Gastrocnemius medialis (tissue), 4 donors: Measurements from ENCODE around the gene NFATC3.

Experiments used
- CTCF ChIP-seq, 5 experiments: fragments of 450-650 bp in 3 of 5; fragments of 200-600 bp in 2 of 5; sonication (generic) in 2 of 5; IDR thresholded peaks in 4 of 5; conservative IDR thresholded peaks in 1 of 5; 1 replicate in 4 of 5; 2 replicates in 1 of 5; pipeline ENCODE4 v1.5.1; 2016 to 2019; ENCODE audit warnings: antibody characterized with exemption in 5 of 5, mild to moderate bottlenecking in 3 of 5, moderate library complexity in 3 of 5
- POLR2A ChIP-seq, 2 donors: fragments of 450-650 bp; IDR thresholded peaks; one replicate each; pipeline ENCODE4 v1.6.1; 2017; ENCODE audit warnings: antibody characterized with exemption in 2 of 2, mild to moderate bottlenecking in 2 of 2, moderate library complexity in 2 of 2

- TF ChIP-seq CTCF (IDR thresholded peaks at IDR 0.05 in 4 of 5, conservative IDR thresholded peaks at IDR 0.05 in 1 of 5) = no peak
- no peak for TF ChIP-seq POLR2A (IDR thresholded peaks at IDR 0.05)
Observed at GRCh38 chr16:68089067-68089466, 3.9 kb downstream of the NFATC3 start.
